Vagina (tissue), 2 donors: ENCODE measurements around the gene CASTOR2. TPM values are rescaled to one million over a fixed set of nuclear protein-coding genes. Genes with fewer than 3 reads are reported as not detected.

ENCODE experiments used
- DNase-seq, 2 donors: peaks; one replicate each; pipeline ENCODE4 v3.0.0-alpha.2; 2017; ENCODE audit errors: extremely low spot score in 2 of 2
- H3K27ac ChIP-seq: fragments of 200-600 bp; sonication (generic); one replicate; pipeline ENCODE4 v1.5.1; 2019
- H3K27me3 ChIP-seq: fragments of 200-600 bp; sonication (generic); one replicate; pipeline ENCODE4 v1.5.1; 2019
- H3K36me3 ChIP-seq, 2 donors: fragments of 200-600 bp; sonication (generic); one replicate each; pipeline ENCODE4 v1.5.1; 2017 to 2019
- H3K4me1 ChIP-seq: fragments of 200-600 bp; sonication (generic); one replicate; pipeline ENCODE4 v1.5.1; 2019
- H3K4me3 ChIP-seq, 2 donors: fragments of 200-600 bp; sonication (generic); 1 replicate in 1 of 2; 2 replicates in 1 of 2; pipeline ENCODE4 v1.5.1; 2016 to 2019
- H3K9me3 ChIP-seq: fragments of 200-600 bp; sonication (generic); one replicate; pipeline ENCODE4 v1.5.1; 2019
- CTCF ChIP-seq, 3 experiments: fragments of 450-650 bp in 2 of 3; fragments of 200-600 bp in 1 of 3; sonication (generic) in 1 of 3; IDR thresholded peaks; one replicate each; pipeline ENCODE4 v1.5.1; 2017 to 2019; ENCODE audit warnings: antibody characterized with exemption in 3 of 3, mild to moderate bottlenecking in 2 of 3, moderate library complexity in 2 of 3
- POLR2A ChIP-seq, 2 donors: fragments of 450-650 bp; IDR thresholded peaks; one replicate each; pipeline ENCODE4 v1.6.1; 2017; ENCODE audit warnings: antibody characterized with exemption in 2 of 2, mild to moderate bottlenecking in 2 of 2, moderate library complexity in 2 of 2
- POLR2AphosphoS5 ChIP-seq, 2 donors: sonication (generic); formaldehyde crosslinking; IDR thresholded peaks; one replicate each; pipeline ENCODE4 v1.9.0; 2017; ENCODE audit warnings: antibody characterized with exemption in 2 of 2, mild to moderate bottlenecking in 2 of 2, low read depth in 1 of 2; ENCODE audit not compliant: insufficient read depth in 1 of 2
- intact Hi-C: fragments of 100-400 bp; cut with DNase I; formaldehyde crosslinking; loops from one replicate; pipeline ENCODE4 v1.15.1; 2023
- total RNA-seq: library from RNA; depleted of rRNA; stranded (reverse); fragments of >200 nt; gene quantifications from one replicate; pipeline ENCODE4 v1.2.3, GENCODE V29; 2016

CASTOR2 gene
- total RNA-seq, 1 donor from 2014 or later, result 40.0 TPM

- TF ChIP-seq CTCF (IDR thresholded peaks at IDR 0.05) (no peak), POLR2A (IDR thresholded peaks at IDR 0.05) (no peak), POLR2AphosphoS5 (IDR thresholded peaks at IDR 0.05; ENCODE audit: insufficient read depth in 1 of 2, low read depth in 1 of 2) (no peak)
- intact Hi-C loops, result no loop called here
- H3K36me3 ChIP-seq, result peaks cover 0 to 17% of the 10 kb centered on the region in 2 donors
Measured at GRCh38 chr7:75048435-75049379, 84.2 kb downstream of the CASTOR2 start.

GRCh38 chr7:75049817-75050216 is 85.3 kb downstream of the CASTOR2 start:
- H3K27ac ChIP-seq, result no peak overlapping the region
- DNase-seq, result no peak
- no peaks in the 10 kb centered on the region for H3K27me3 ChIP-seq
- H3K36me3 ChIP-seq, result peaks cover 0 to 26% of the 10 kb centered on the region in 2 donors
- H3K4me1 ChIP-seq, result peaks cover 13% of the 10 kb centered on the region
- H3K4me3 ChIP-seq, result no peak overlapping the region
- H3K9me3 ChIP-seq, result no peaks in the 10 kb centered on the region
- TF ChIP-seq CTCF (IDR thresholded peaks at IDR 0.05), result no peak
- TF ChIP-seq POLR2A (IDR thresholded peaks at IDR 0.05), result no peak
- TF ChIP-seq POLR2AphosphoS5 (IDR thresholded peaks at IDR 0.05; ENCODE audit: insufficient read depth in 1 of 2, low read depth in 1 of 2), result no peak
- intact Hi-C loops, result no loop called here

More at GRCh38 chr7:75048435-75049379, 84.2 kb downstream of the CASTOR2 start:
- Histone ChIP-seq H3K27me3 (no peaks in the 10 kb centered on the region), H3K27ac (no peak overlapping the region), H3K4me3 (no peak overlapping the region), H3K4me1 (peaks cover 13% of the 10 kb centered on the region), H3K9me3 (no peaks in the 10 kb centered on the region)
- no peak for DNase-seq

- Histone ChIP-seq H3K4me3 (no peak overlapping the region), H3K4me1 (peaks cover 20% of the 10 kb centered on the region), H3K36me3 (peaks cover 0 to 33% of the 10 kb centered on the region in 2 donors), H3K27ac (no peak overlapping the region), H3K9me3 (no peaks in the 10 kb centered on the region), H3K27me3 (no peaks in the 10 kb centered on the region)
- TF ChIP-seq POLR2AphosphoS5 (IDR thresholded peaks at IDR 0.05; ENCODE audit: insufficient read depth in 1 of 2, low read depth in 1 of 2), result no peak
- TF ChIP-seq CTCF (IDR thresholded peaks at IDR 0.05), result no peak
- TF ChIP-seq POLR2A (IDR thresholded peaks at IDR 0.05), result no peak
- DNase-seq, result no peak
- intact Hi-C loops, result no loop called here
Measured at GRCh38 chr7:75050501-75050900, 86.0 kb downstream of the CASTOR2 start.

GRCh38 chr7:75054744-75055143 is 90.2 kb downstream of the CASTOR2 start:
- intact Hi-C loops, result no loop called here
- Histone ChIP-seq H3K27me3 (no peaks in the 10 kb centered on the region), H3K4me1 (peaks cover 37% of the 10 kb centered on the region), H3K27ac (peak overlapping the region; percentile 52), H3K4me3 (no peak overlapping the region), H3K9me3 (no peaks in the 10 kb centered on the region), H3K36me3 (peaks cover 0 to 57% of the 10 kb centered on the region in 2 donors)
- no peak for DNase-seq
- no peak for TF ChIP-seq CTCF (IDR thresholded peaks at IDR 0.05)
- TF ChIP-seq POLR2A (IDR thresholded peaks at IDR 0.05), result no peak
- TF ChIP-seq POLR2AphosphoS5 (IDR thresholded peaks at IDR 0.05; ENCODE audit: insufficient read depth in 1 of 2, low read depth in 1 of 2), result no peak

- TF ChIP-seq POLR2A (IDR thresholded peaks at IDR 0.05) (no peak), POLR2AphosphoS5 (IDR thresholded peaks at IDR 0.05; ENCODE audit: insufficient read depth in 1 of 2, low read depth in 1 of 2) (no peak), CTCF (IDR thresholded peaks at IDR 0.05) (no peak)
Measured at GRCh38 chr7:75055155-75055554, 90.7 kb downstream of the CASTOR2 start.

More at GRCh38 chr7:75055155-75055554, 90.7 kb downstream of the CASTOR2 start:
- Histone ChIP-seq H3K27ac (peak overlapping the region; percentile 52), H3K27me3 (no peaks in the 10 kb centered on the region), H3K9me3 (no peaks in the 10 kb centered on the region), H3K4me1 (peaks cover 33% of the 10 kb centered on the region), H3K36me3 (peaks cover 0 to 61% of the 10 kb centered on the region in 2 donors), H3K4me3 (no peak overlapping the region)
- DNase-seq, result no peak
- intact Hi-C loops, result no loop called here
